ENCODE measurements around the gene IGSF3.
"Not testable (repeated sequence)": the region's sequence is repeated elsewhere in the genome, so short reads cannot be mapped to it uniquely, and the experiment has no call there.

The IGSF3 gene

DNA sequence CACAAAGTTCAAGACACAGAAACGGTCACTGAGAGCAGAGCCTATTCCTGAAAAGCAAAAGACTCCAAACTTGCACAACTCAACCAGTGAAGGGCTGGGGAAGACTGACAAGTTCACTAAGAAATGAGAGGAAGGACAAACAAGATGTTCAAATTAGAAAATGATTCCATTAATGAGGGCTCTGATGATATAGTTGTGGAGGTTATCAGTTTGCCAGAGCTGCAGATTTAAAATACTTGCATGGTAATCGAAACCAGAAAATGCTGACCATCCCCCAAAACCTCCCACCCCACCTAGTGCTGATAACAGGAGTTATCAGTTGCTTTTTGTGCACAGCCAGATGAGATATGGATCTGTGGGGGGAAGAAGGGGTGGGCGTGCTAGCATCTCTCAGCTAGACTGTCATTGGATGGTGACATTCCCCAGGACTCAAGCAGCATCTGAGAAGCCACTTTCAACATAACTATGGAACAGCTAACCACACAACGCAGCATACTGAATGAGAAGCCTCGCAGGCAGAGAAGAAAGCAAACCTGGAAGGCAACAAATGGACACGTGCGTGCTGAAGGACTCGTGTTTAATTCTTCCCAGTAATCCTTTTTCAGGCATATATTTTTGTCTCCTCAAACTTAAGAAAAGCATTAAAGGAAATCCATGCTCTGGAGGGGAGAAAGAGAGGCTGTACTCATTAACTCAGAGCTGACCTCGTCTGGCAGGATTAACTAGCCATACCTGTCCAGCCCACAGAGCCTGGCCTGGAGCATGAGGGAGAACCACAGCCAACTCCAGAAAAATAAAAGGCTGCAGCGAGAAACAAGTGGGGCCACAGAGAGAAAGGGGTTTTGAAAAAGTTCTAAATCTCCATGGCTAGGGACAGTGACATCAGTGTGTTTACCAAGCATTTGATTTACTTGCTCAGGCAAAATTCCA lies 35.3 kb downstream of the IGSF3 start:
- H3K9ac ChIP-seq (ENCODE audit: low read length); H3K9me3 ChIP-seq (ENCODE audit: control insufficient read depth, low read length); H3K4me3 ChIP-seq (ENCODE audit: low read length); H3K27me3 ChIP-seq (ENCODE audit: control insufficient read depth, insufficient read depth, low read length); H3K36me3 ChIP-seq (ENCODE audit: control insufficient read depth, insufficient read depth, low read length): not testable (repeated sequence)
- H3K4me1 ChIP-seq (ENCODE audit: control insufficient read depth, insufficient read depth, low read length): peaks cover 21% of the 10 kb centered on the region

DNA sequence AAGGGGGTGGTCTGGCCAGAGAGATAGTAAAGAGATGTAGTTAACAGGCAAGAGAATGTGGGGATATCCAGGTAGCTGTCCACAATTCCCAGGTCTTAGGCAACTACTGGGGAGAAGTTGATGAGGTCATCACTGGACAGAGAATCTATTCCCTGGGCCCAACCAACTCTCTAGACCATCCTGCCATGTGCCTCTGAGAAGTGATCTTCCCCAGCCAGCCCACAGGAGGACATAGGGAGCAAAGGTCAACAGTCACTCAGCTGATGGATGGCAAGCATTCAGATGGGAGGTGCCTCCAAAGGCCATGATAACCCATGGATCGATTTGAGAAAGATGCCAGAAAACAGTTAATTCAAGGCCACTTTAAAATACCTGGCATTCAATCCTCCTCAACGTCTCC lies 36.0 kb downstream of the IGSF3 start:
- not testable (repeated sequence) for H3K9ac ChIP-seq (ENCODE audit: low read length); H3K36me3 ChIP-seq (ENCODE audit: control insufficient read depth, insufficient read depth, low read length); H3K4me3 ChIP-seq (ENCODE audit: low read length); H3K27me3 ChIP-seq (ENCODE audit: control insufficient read depth, insufficient read depth, low read length); H3K9me3 ChIP-seq (ENCODE audit: control insufficient read depth, low read length)
- peaks cover 21% of the 10 kb centered on the region for H3K4me1 ChIP-seq (ENCODE audit: control insufficient read depth, insufficient read depth, low read length)

GRCh38 chr1:116630057-116630456 lies 37.5 kb downstream of the IGSF3 start:
- H3K4me3 ChIP-seq (ENCODE audit: low read length); H3K36me3 ChIP-seq (ENCODE audit: control insufficient read depth, insufficient read depth, low read length); H3K27me3 ChIP-seq (ENCODE audit: control insufficient read depth, insufficient read depth, low read length); H3K9ac ChIP-seq (ENCODE audit: low read length); H3K9me3 ChIP-seq (ENCODE audit: control insufficient read depth, low read length): not testable (repeated sequence)
- peaks cover 28% of the 10 kb centered on the region for H3K4me1 ChIP-seq (ENCODE audit: control insufficient read depth, insufficient read depth, low read length)

DNA sequence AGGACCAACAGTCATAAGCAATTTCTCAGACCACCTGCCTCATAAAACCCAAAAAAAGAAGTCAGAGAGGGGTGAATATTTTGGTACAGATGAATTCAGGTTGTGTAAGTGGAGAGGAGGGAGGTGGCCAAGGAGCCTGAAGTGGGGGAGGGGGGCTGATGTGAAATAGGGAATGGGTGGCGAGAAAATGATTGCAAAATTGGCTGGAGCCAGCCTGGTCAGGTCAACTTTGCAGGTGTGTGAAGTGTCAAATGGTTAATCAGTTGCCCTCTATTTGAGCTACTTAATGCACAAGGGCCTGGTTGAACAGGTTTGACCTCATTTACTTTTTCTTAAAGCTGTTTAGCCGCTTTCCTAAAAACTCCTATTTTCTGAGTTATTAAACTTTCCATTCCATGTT lies 38.1 kb downstream of the IGSF3 start:
- H3K4me1 ChIP-seq (ENCODE audit: control insufficient read depth, insufficient read depth, low read length): peaks cover 32% of the 10 kb centered on the region
- not testable (repeated sequence) for H3K27me3 ChIP-seq (ENCODE audit: control insufficient read depth, insufficient read depth, low read length); H3K9me3 ChIP-seq (ENCODE audit: control insufficient read depth, low read length); H3K4me3 ChIP-seq (ENCODE audit: low read length); H3K36me3 ChIP-seq (ENCODE audit: control insufficient read depth, insufficient read depth, low read length); H3K9ac ChIP-seq (ENCODE audit: low read length)

DNA sequence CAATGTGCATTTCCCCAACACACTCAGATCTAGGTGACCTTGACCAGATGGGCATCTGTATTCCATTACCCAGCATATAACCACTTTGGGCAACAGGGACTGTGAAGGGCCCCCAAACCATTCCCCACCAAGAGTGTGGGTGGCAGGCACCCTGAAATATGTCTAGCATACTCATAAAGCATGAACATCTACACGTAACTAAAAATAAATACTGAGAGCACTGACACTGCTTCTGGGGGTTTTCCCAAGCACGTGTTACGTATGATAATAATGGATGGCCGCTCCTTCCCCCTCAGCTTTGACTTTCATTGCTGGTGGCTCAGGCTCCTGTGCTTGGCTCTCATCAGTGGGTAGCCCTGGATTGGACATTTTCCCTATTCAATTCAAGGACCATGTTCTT lies 39.1 kb downstream of the IGSF3 start:
- H3K4me3 ChIP-seq (ENCODE audit: low read length): no peak overlapping the region
- no peaks in the 10 kb centered on the region for H3K9me3 ChIP-seq (ENCODE audit: control insufficient read depth, low read length)

DNA sequence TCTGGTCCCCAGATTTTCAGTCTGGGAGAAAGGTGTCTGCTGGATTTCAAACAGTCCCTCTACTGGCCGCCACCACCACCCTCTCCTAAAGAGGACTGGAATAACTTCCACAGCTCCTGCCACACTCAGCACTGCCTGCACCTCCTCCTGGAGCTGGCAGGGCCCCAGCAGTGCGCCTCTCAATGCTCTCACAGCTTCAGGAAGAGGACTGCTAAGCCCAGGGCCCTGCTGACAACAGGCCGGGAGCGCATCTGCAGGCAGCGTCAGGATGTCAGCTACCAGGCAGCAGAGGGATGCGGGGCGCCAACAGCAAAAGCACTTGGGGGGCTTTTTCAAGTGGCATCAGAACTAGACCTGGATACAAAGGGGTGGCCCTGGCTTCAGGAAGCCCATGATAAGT lies 40.2 kb downstream of the IGSF3 start:
- H3K4me3 ChIP-seq (ENCODE audit: low read length); H3K27me3 ChIP-seq (ENCODE audit: control insufficient read depth, insufficient read depth, low read length); H3K9me3 ChIP-seq (ENCODE audit: control insufficient read depth, low read length); H3K9ac ChIP-seq (ENCODE audit: low read length); H3K36me3 ChIP-seq (ENCODE audit: control insufficient read depth, insufficient read depth, low read length): not testable (repeated sequence)
- peaks cover 25% of the 10 kb centered on the region for H3K4me1 ChIP-seq (ENCODE audit: control insufficient read depth, insufficient read depth, low read length)

More for the DNA sequence above, 39.1 kb downstream of the IGSF3 start:
- Histone ChIP-seq H3K36me3 (ENCODE audit: control insufficient read depth, insufficient read depth, low read length) (no peaks in the 10 kb centered on the region), H3K4me1 (ENCODE audit: control insufficient read depth, insufficient read depth, low read length) (peaks cover 32% of the 10 kb centered on the region), H3K9ac (ENCODE audit: low read length) (no peak overlapping the region), H3K27me3 (ENCODE audit: control insufficient read depth, insufficient read depth, low read length) (no peaks in the 10 kb centered on the region)

GRCh38 chr1:116626915-116627314 lies 40.6 kb downstream of the IGSF3 start:
- H3K9ac ChIP-seq (ENCODE audit: low read length); H3K9me3 ChIP-seq (ENCODE audit: control insufficient read depth, low read length); H3K27me3 ChIP-seq (ENCODE audit: control insufficient read depth, insufficient read depth, low read length); H3K36me3 ChIP-seq (ENCODE audit: control insufficient read depth, insufficient read depth, low read length); H3K4me3 ChIP-seq (ENCODE audit: low read length): not testable (repeated sequence)
- peaks cover 22% of the 10 kb centered on the region for H3K4me1 ChIP-seq (ENCODE audit: control insufficient read depth, insufficient read depth, low read length)

DNA sequence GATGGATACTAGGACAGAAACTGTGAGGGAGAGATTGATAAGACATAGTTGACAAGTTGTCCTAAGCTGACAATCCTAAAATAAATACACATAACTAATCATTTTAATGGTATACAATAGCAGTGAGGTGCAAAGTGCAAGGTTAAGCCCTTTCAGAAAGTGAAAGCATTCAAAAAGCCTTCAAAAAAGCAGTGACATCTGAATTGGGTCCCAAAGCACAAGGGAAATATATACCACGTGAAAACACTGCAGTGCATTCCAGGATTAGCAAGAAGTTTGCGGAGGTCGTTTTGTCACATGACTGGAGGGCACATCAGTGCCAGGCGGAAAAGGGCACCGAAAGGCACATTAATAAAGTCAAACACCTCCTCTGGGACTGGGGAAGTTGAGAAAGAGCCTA lies 42.4 kb downstream of the IGSF3 start:
- not testable (repeated sequence) for H3K36me3 ChIP-seq (ENCODE audit: control insufficient read depth, insufficient read depth, low read length); H3K9me3 ChIP-seq (ENCODE audit: control insufficient read depth, low read length); H3K27me3 ChIP-seq (ENCODE audit: control insufficient read depth, insufficient read depth, low read length); H3K9ac ChIP-seq (ENCODE audit: low read length); H3K4me3 ChIP-seq (ENCODE audit: low read length)
- peaks cover 16% of the 10 kb centered on the region for H3K4me1 ChIP-seq (ENCODE audit: control insufficient read depth, insufficient read depth, low read length)

- Histone ChIP-seq H3K36me3 (ENCODE audit: control insufficient read depth, insufficient read depth, low read length) (no peaks in the 10 kb centered on the region), H3K9ac (ENCODE audit: low read length) (no peak overlapping the region), H3K4me1 (ENCODE audit: control insufficient read depth, insufficient read depth, low read length) (peaks cover 21% of the 10 kb centered on the region), H3K4me3 (ENCODE audit: low read length) (no peak overlapping the region), H3K27me3 (ENCODE audit: control insufficient read depth, insufficient read depth, low read length) (no peaks in the 10 kb centered on the region), H3K9me3 (ENCODE audit: control insufficient read depth, low read length) (no peaks in the 10 kb centered on the region)
These were observed 43.5 kb downstream of the IGSF3 start for GRCh38 chr1:116624040-116624439.

DNA sequence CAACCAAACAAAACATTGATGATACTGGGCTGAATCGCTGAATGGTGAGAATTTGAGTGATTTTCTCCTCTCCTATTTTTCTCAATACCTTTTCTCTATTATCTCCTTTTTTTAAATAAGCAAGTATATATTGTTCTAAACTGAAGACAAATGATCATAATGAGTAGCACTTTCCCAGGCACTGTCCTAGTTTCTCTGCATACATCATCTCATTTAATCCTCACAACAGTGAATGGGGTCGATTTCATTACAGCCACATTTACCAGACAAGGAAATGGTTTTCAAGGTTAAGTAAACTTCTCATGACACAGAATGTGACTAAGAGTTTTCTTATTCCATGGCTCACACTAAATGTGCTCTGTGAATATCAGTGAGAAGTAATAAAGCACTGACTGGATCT lies 45.0 kb downstream of the IGSF3 start:
- not testable (repeated sequence) for H3K36me3 ChIP-seq (ENCODE audit: control insufficient read depth, insufficient read depth, low read length); H3K9me3 ChIP-seq (ENCODE audit: control insufficient read depth, low read length); H3K4me3 ChIP-seq (ENCODE audit: low read length); H3K9ac ChIP-seq (ENCODE audit: low read length); H3K27me3 ChIP-seq (ENCODE audit: control insufficient read depth, insufficient read depth, low read length)
- peaks cover 19% of the 10 kb centered on the region for H3K4me1 ChIP-seq (ENCODE audit: control insufficient read depth, insufficient read depth, low read length)

DNA sequence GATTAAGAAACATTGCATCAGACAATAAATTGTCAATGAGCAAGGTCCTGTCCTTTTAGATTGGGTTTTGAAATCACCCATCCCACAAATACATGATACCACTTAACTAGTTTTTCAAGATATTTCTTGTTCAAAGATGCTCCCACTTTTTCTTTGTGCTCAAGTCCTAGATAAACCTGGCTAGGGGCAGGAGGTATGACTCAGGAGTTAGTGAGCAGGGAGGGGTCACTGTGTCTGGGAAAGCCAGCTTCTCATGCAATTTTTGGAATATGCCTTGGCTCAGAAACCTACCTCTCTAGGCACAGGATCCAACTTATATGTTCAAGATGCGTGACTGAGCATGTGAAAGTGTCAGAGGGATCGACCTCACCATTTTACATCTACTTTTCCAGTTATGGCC lies 45.8 kb downstream of the IGSF3 start:
- peaks cover 19% of the 10 kb centered on the region for H3K4me1 ChIP-seq (ENCODE audit: control insufficient read depth, insufficient read depth, low read length)
- not testable (repeated sequence) for H3K36me3 ChIP-seq (ENCODE audit: control insufficient read depth, insufficient read depth, low read length); H3K4me3 ChIP-seq (ENCODE audit: low read length); H3K27me3 ChIP-seq (ENCODE audit: control insufficient read depth, insufficient read depth, low read length); H3K9ac ChIP-seq (ENCODE audit: low read length); H3K9me3 ChIP-seq (ENCODE audit: control insufficient read depth, low read length)

- H3K27me3 ChIP-seq (ENCODE audit: control insufficient read depth, insufficient read depth, low read length); H3K9ac ChIP-seq (ENCODE audit: low read length); H3K4me3 ChIP-seq (ENCODE audit: low read length); H3K9me3 ChIP-seq (ENCODE audit: control insufficient read depth, low read length); H3K36me3 ChIP-seq (ENCODE audit: control insufficient read depth, insufficient read depth, low read length): not testable (repeated sequence)
- peaks cover 14% of the 10 kb centered on the region for H3K4me1 ChIP-seq (ENCODE audit: control insufficient read depth, insufficient read depth, low read length)
These were observed 47.1 kb downstream of the IGSF3 start for GRCh38 chr1:116620392-116620791.

DNA sequence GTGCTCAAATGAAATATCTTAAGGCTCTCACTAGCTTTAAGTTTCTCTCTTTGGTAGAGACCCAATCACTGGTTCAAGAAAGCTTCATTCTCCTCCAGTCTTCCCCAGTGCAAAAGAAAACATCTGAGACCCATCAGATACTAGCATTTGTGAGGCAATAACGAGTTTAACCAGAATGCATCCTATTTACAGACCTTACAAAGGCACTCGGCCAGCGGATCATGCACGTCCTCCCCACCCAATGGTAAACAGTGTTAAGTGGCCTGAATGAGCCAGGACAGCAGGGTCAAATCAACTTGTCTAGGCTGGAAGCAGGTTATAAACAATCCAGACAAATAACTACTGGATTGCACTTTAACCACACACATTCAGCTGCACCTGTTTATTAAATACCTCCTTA lies 48.4 kb downstream of the IGSF3 start:
- H3K9ac ChIP-seq (ENCODE audit: low read length); H3K9me3 ChIP-seq (ENCODE audit: control insufficient read depth, low read length); H3K4me3 ChIP-seq (ENCODE audit: low read length); H3K36me3 ChIP-seq (ENCODE audit: control insufficient read depth, insufficient read depth, low read length); H3K4me1 ChIP-seq (ENCODE audit: control insufficient read depth, insufficient read depth, low read length); H3K27me3 ChIP-seq (ENCODE audit: control insufficient read depth, insufficient read depth, low read length): not testable (repeated sequence)

Data from mucosa of stomach (tissue), 1 donor.